H1 (cell line): ENCODE measurements around the gene ZYX.

Experiments used
- CHD2 ChIP-seq: IDR thresholded peaks from 2 replicates; pipeline ENCODE4 v1.6.1; 2012; ENCODE audit warnings: low read length, improper control_type of control experiment
- CTCF ChIP-seq, 3 experiments: IDR thresholded peaks; 1 replicate in 2 of 3; 2 replicates in 1 of 3; pipeline versions ENCODE4 v1.5.1 to v1.6.1; 2011; ENCODE audit warnings: low read length in 3 of 3, mild to moderate bottlenecking in 3 of 3, inconsistent platforms in 2 of 3, low read depth in 1 of 3, moderate library complexity in 1 of 3; ENCODE audit not compliant: insufficient read depth in 1 of 3; ENCODE audit errors: control extremely low read depth in 1 of 3
- EP300 ChIP-seq, 2 experiments: IDR thresholded peaks; 1 replicate in 1 of 2; 2 replicates in 1 of 2; pipeline ENCODE4 v1.6.1; 2011 to 2012; ENCODE audit warnings: low read depth in 2 of 2, low read length in 2 of 2, mild to moderate bottlenecking in 2 of 2, borderline replicate concordance in 1 of 2, inconsistent platforms in 1 of 2, moderate library complexity in 1 of 2
- POLR2A ChIP-seq, 2 experiments: IDR thresholded peaks; 1 replicate in 1 of 2; 2 replicates in 1 of 2; pipeline ENCODE4 v1.6.1; 2011; ENCODE audit warnings: low read depth in 2 of 2, low read length in 2 of 2, mild to moderate bottlenecking in 2 of 2; ENCODE audit errors: control extremely low read depth in 1 of 2
- YY1 ChIP-seq: IDR thresholded peaks from 2 replicates; pipeline ENCODE4 v1.6.1; 2011; ENCODE audit warnings: low read depth, mild to moderate bottlenecking, low read length

GRCh38 chr7:143373255-143373794, 7.8 kb upstream of the ZYX start:
- TF ChIP-seq CTCF (IDR thresholded peaks at IDR 0.05; ENCODE audit: control extremely low read depth in 1 of 3, insufficient read depth in 1 of 3, low read depth in 1 of 3, low read length in 3 of 3) (peak in 1 of 3 experiments; percentile 24; a peak in 1 of 4 replicates), EP300 (IDR thresholded peaks at IDR 0.05; ENCODE audit: borderline replicate concordance in 1 of 2, low read depth in 2 of 2, low read length in 2 of 2) (no peak), POLR2A (IDR thresholded peaks at IDR 0.05; ENCODE audit: control extremely low read depth in 1 of 2, low read depth in 2 of 2, low read length in 2 of 2) (no peak), CHD2 (no peak), YY1 (no peak)
